ENCODE measurements around the gene TTC39C. TPM values are rescaled to one million over a fixed set of nuclear protein-coding genes. Genes with fewer than 3 reads are reported as not detected.

Gene TTC39C
- total RNA-seq, 1 experiment from 2014 or later, result 14.8 TPM

- BruUV-seq (replicated peaks), result no TSS peak
- no peaks in the 10 kb centered on the region for H3K27me3 ChIP-seq (ENCODE audit: control insufficient read depth, insufficient read depth, low read length)
- ATAC-seq (no peak), DNase-seq (ENCODE audit: low read depth, low spot score) (no peak)
- ChIA-PET CTCF (interaction anchor here (0.6 kb wide), 1 partner anchor 9 kb away, joined by 3 read pairs; no protein-coding TSS in a partner anchor), POLR2A (no interaction called here)
- H3K36me3 ChIP-seq (ENCODE audit: control insufficient read depth, insufficient read depth, low read length), result no peaks in the 10 kb centered on the region
- in situ Hi-C loops (cut with HindIII; ENCODE audit: low pct_unique_long_range_greater_than_20kb, low sequenced_read_pairs) (no loop called here), intact Hi-C loops (cut with micrococcal nuclease; ENCODE audit: unreplicated experiment) (no loop called here)
- H3K4me1 ChIP-seq (ENCODE audit: control insufficient read depth, insufficient read depth, low read length), result no peaks in the 10 kb centered on the region
- TF ChIP-seq TCF7L2 (IDR thresholded peaks at IDR 0.05; ENCODE audit: low read depth, low read length) (no peak), POLR2AphosphoS5 (IDR thresholded peaks at IDR 0.05; ENCODE audit: low read depth, low read length) (no peak), REST (IDR thresholded peaks at IDR 0.05; ENCODE audit: insufficient read depth in 1 of 2, low read depth in 2 of 2, low read length in 1 of 2) (no peak), SIN3A (IDR thresholded peaks at IDR 0.05; ENCODE audit: borderline replicate concordance, insufficient read depth, low read depth, low read length) (no peak), CTCF (IDR thresholded peaks at IDR 0.05) (no peak)
- H3K9me3 ChIP-seq (ENCODE audit: control insufficient read depth, insufficient read depth, low read depth, low read length), result no peaks in the 10 kb centered on the region
- H3K4me3 ChIP-seq (ENCODE audit: low read depth in 2 of 2, low read length in 2 of 2), result no peak overlapping the region
- no peak overlapping the region for H3K27ac ChIP-seq (ENCODE audit: low read length)
These were observed 48.7 kb downstream of the TTC39C start for GRCh38 chr18:24063121-24063731.

GRCh38 chr18:24064391-24065100 lies 50.0 kb downstream of the TTC39C start:
- no peaks in the 10 kb centered on the region for H3K36me3 ChIP-seq (ENCODE audit: control insufficient read depth, insufficient read depth, low read length)
- CTCF ChIA-PET, result no interaction called here
- intact Hi-C loops (cut with micrococcal nuclease; ENCODE audit: unreplicated experiment) (no loop called here), in situ Hi-C loops (cut with HindIII; ENCODE audit: low pct_unique_long_range_greater_than_20kb, low sequenced_read_pairs) (no loop called here)
- TF ChIP-seq CTCF (IDR thresholded peaks at IDR 0.05), result no peak
- no peak for TF ChIP-seq REST (IDR thresholded peaks at IDR 0.05; ENCODE audit: insufficient read depth in 1 of 2, low read depth in 2 of 2, low read length in 1 of 2)
- no peak for TF ChIP-seq POLR2AphosphoS5 (IDR thresholded peaks at IDR 0.05; ENCODE audit: low read depth, low read length)
- no peak for TF ChIP-seq SIN3A (IDR thresholded peaks at IDR 0.05; ENCODE audit: borderline replicate concordance, insufficient read depth, low read depth, low read length)
- TF ChIP-seq TCF7L2 (IDR thresholded peaks at IDR 0.05; ENCODE audit: low read depth, low read length), result no peak
- no peaks in the 10 kb centered on the region for H3K9me3 ChIP-seq (ENCODE audit: control insufficient read depth, insufficient read depth, low read depth, low read length)
- no peaks in the 10 kb centered on the region for H3K4me1 ChIP-seq (ENCODE audit: control insufficient read depth, insufficient read depth, low read length)
- H3K27me3 ChIP-seq (ENCODE audit: control insufficient read depth, insufficient read depth, low read length), result no peaks in the 10 kb centered on the region
- BruUV-seq (replicated peaks), result no TSS peak
- no peak for ATAC-seq
- H3K4me3 ChIP-seq (ENCODE audit: low read depth in 2 of 2, low read length in 2 of 2), result no peak overlapping the region
- POLR2A ChIA-PET, result no interaction called here
- DNase-seq (ENCODE audit: low read depth, low spot score), result no peak
- H3K27ac ChIP-seq (ENCODE audit: low read length), result no peak overlapping the region

Data from Panc1 (cell line).